ENCODE results near the gene OTOG. TPM values are rescaled to one million over a fixed set of nuclear protein-coding genes. Genes with fewer than 3 reads are reported as not detected.
"Not testable (repeated sequence)": the region's sequence is repeated elsewhere in the genome, so short reads cannot be mapped to it uniquely, and the experiment has no call there.

Gene OTOG
- total RNA-seq, 1 donor from 2014 or later = not detected

DNA sequence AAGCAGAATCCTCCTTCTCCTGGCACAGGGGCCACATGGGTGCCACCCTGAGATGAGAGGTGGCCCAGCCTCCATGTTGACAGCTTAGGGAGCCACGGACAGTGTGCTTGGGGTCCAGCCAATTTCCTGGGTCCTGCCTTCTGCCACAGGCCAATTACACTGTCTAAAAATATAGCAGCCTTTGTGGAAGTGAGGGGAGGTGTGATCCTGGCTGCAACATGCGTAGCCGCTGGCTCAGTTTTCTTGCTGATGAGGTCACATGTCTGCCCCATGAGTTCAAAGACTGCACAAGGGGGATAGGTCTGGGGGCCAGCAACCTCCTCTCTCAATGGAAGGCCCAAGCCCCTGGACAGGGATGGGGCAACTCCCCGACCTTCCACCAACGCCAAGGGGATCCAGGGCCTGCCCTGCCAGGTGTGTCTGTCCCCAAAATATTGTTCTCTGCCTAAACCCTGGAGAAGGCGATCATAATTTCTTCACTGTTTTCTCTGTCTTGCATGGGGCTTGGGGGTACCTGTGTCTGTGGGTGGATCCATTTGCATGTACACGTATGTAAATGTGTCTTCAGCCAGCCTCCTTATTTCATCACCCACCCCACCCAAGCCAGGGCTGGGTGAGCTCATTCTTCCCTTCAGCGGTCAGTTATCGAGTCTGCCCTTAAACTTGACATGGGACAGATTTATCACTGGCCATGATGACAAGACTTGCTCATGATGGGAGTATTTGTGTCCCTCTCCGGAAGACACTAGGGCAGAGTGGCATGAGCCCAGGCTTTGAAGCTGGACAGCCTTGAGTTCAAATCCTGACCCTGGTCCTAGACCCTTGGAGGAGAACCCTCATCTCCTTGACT, 59.4 kb downstream of the OTOG start:
- no peak for ATAC-seq

- no peak for ATAC-seq
Measured at GRCh38 chr11:17607083-17607429, 60.0 kb downstream of the OTOG start.

DNA sequence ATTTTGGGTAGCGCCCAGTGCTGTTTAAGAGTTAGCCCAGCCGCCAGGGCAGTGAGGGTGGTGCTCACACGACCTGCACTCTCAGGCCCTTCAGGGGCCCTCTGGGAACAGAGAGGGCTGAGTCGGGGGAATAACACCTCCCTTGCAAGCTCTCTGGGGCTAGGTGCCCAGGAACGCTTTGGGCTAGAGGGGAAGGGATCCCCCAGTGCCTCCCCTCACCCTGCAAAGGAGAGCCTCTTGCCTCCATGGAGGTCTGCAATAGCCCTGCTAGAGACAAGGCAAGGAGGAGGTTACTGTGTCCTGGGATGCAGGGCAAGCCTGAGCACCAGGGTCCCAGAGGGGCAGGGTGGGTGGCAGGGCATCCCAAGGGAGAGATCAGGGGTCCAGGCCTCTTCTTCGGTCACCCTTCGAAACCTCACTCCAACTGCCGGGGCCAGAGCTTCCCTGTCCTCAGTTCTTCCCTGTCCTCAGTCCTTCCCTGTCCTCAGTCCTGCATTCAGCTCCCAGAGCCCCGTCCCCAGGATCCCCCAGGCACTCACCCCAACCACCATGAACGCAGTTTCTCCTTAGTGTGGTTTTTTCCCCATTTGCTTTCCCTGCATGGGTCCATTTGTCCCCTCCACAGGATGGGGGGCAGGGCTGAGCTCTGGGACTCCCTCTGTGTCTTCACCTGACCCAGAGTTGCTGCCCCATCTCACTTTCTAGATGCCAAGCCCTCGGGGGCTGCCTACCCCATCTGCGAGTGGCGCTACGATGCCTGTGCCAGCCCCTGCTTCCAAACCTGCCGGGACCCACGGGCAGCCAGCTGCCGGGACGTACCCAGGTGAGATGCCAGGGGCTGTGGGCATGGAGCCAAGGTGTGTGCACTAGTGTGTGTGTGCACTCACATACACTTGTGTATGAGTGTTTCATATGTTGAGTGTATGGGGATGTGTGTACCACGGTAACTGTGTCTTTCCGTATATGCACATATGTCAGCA, 60.8 kb downstream of the OTOG start:
- ATAC-seq = no peak

DNA sequence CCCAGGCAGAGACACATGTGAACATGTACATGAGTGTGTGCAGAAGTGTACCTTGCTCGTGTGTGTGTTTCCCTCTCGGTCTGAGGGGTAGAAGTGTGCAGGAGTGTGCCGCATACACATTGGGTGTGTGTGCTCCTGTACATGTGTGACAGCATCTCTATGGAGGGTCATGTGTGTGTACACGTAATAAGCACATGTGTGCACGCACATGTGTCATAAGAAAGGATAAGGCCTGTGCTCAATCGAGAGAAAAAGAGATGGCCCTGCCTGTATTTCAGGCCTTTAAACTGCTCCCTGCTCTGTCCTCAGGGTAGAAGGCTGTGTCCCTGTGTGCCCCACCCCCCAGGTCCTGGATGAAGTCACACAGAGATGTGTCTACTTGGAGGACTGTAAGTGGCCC, 61.8 kb downstream of the OTOG start:
- no peak for ATAC-seq

DNA sequence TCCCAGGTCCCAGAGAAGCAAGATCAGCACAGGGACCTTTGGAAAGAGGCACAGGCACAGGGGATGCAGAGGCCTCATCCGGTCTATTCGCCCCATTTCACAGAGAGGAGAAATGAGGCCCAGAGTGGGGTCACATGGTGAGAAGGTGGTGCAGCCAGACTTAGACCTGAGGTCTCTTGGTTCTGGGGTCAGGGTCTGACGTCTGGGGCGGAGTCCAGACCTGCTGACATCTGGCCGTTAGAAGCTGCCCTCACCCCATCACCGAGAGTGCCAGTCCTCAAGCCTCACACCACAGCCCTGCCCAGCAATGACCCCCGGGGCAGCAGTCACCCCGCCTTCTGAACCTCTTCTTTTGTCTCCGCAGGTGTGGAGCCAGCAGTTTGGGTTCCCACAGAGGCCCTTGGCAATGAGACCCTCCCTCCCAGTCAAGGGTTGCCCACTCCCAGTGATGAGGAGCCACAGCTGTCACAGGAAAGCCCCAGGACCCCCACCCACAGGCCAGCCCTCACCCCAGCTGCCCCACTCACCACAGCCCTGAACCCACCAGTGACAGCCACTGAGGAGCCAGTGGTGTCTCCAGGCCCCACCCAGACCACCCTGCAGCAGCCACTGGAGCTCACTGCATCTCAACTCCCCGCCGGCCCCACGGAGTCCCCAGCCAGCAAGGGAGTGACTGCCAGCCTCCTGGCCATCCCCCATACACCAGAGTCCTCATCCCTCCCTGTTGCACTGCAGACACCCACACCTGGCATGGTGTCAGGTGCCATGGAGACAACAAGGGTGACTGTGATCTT, 62.4 kb downstream of the OTOG start:
- ATAC-seq = no peak

DNA sequence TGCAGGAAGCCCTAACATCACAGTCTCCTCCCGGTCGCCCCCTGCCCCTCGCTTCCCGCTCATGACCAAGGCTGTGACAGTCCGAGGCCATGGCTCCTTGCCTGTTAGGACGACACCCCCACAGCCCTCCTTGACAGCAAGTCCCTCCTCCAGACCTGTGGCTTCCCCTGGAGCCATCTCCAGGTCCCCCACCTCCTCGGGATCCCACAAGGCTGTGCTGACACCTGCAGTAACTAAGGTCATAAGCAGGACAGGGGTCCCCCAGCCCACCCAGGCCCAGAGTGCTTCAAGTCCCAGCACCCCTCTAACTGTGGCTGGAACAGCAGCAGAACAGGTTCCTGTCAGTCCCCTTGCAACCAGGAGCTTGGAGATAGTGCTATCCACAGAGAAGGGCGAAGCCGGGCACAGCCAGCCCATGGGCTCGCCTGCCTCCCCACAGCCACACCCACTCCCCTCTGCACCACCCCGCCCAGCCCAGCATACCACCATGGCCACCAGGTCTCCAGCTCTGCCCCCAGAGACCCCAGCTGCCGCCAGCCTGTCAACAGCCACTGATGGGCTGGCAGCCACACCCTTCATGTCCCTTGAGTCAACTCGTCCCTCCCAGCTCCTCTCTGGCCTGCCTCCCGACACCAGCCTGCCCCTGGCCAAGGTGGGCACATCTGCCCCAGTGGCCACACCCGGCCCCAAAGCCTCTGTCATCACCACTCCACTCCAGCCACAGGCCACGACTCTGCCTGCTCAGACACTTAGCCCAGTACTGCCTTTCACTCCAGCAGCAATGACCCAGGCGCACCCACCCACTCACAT, 63.2 kb downstream of the OTOG start:
- no peak for ATAC-seq

DNA sequence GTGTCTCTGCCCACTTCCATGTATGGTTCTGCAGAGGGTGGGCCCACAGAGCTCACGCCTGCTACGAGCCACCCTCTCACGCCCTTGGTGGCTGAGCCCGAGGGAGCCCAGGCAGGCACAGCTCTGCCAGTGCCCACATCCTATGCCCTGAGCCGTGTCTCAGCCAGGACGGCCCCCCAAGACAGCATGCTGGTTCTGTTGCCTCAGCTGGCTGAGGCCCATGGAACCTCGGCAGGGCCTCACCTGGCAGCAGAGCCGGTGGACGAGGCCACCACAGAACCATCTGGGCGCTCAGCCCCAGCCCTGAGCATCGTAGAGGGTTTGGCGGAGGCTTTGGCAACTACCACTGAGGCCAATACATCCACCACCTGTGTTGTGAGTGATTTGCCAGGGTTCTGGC, 64.0 kb downstream of the OTOG start:
- peak; percentile 19 for ATAC-seq

DNA sequence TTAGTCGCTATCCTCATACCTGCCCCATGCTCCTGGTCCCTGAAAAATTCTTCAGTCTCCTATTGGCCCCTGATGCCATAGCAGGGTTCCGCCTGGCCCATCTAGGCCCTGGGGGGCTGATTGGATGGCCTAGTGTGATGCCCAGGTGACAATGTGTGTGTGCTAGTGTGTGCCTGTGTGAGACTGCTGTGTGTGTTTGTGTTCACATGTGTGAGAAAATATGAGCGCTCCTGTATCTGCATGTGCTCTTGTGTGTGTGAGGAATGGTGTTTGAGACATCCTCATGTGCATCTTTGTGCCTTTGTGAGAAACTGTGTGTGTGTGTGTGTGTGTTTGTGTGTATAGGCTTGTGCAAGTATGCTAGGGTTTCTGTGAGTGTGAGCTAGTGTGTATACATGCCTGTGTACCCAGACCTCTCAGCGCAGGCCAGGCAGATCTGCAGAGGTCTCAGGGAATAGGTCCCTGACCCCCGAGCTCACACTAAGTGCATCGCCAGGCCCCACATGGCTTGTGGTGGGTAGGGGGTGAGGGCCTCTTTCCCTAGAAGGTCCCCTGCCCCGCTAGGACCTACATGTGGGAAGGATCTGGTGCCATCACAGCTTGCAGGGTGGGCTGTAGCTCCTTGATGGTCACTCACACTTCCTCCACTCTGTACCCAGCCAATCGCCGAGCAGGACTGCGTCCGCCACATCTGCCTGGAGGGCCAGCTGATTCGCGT, 64.6 kb downstream of the OTOG start:
- ATAC-seq = no peak

DNA sequence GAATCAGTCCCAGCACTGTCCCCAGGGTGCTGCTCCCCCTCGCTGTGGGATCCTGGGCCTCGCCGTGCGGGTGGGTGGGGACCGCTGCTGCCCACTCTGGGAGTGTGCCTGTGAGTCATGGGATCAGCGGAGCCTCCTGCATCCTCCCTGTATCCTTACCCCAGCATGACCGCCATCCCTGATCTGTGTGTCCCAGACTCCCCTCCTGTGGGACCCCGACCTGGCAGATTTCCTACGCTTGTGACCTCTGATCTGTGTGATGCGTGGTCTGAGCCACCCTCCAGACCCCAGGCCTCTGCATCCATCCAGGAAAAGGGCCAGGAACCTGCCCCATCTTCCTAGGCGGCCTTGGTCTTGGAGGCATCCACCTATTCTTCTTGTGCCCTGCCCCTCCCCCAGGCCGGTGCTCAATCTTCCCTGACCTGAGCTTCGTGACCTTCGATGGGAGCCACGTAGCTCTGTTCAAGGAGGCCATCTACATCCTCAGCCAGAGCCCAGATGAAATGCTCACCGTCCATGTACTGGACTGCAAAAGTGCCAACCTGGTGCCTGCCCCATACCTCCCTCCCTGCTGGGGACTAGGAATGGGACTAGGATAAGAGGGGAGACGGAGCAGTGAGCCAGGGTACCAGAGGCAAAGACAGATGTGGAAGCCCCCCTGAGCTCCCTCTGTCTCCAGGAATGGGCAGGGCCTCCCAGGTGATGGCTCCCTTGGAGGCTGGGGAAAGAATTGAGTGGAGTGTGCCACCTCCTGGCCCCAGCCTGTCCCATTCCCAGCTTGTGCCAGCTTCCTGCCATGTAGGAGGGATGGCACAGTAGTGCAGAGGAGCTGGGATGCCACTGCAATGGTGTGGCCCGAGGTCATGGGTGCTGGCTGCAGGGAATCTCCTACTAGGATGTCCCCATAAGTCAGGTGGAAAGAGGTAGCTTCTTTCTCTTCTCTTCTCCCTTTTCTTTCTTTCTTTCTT, 65.4 kb downstream of the OTOG start:
- no peak for ATAC-seq

GRCh38 chr11:17613428-17613962, 66.4 kb downstream of the OTOG start:
- ATAC-seq = no peak

DNA sequence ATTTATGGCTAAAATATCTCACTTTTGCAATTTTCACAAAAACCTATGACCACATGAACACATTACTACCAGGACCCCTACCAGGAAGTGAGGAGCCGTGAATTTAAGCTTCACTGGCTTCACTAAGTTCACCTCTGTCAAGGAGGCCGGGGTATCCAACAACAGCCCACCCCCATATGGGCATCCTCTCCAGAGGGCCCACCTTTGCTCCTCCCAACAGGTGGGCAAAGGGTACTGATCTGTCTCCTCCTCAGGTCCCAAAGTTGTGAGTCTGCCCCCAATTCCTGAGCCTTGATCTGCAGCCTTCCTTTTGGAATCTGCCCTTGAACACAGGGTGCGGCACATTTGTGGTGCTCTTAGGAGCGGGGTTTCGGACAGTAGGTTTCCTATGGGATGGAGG, 66.9 kb downstream of the OTOG start:
- no peak for ATAC-seq

DNA sequence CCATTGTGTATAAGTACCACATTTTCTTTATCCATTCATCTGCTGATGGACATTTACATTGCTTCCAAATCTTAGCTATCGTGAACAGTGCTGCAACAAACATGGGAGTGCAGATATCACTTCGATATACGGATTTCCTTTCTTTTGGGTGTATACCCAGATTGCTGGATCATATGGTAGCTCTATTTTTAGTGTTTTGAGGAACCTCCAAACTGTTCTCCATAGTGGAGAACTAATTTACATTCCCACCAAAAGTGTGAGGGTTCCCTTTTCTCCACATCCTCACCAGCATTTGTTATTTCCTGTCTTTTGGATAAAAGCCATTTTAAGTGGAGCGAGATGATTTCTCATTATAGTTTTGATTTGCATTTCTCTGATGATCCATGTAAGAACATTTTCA, 75.7 kb downstream of the OTOG start:
- not testable (repeated sequence) for ATAC-seq

DNA sequence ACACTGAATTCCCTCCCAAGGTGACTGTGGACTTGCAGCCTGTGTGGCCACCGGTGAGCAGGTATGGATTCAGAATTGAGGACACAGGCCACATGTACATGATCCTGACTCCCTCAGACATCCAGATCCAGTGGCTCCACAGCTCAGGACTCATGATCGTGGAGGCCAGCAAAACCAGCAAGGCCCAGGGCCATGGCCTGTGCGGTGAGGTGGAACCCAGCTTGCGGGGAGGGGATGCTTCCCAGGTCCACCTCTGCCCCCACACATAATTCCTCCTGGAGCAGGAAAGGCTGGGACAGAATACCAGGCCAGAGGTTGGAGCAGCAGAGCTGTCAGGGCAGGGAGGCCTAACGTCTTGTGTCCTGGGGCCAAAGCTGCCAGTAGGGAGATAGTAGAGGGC, 82.1 kb downstream of the OTOG start:
- ATAC-seq = no peak

GRCh38 chr11:17630936-17631335, 83.9 kb downstream of the OTOG start:
- no peak for ATAC-seq

DNA sequence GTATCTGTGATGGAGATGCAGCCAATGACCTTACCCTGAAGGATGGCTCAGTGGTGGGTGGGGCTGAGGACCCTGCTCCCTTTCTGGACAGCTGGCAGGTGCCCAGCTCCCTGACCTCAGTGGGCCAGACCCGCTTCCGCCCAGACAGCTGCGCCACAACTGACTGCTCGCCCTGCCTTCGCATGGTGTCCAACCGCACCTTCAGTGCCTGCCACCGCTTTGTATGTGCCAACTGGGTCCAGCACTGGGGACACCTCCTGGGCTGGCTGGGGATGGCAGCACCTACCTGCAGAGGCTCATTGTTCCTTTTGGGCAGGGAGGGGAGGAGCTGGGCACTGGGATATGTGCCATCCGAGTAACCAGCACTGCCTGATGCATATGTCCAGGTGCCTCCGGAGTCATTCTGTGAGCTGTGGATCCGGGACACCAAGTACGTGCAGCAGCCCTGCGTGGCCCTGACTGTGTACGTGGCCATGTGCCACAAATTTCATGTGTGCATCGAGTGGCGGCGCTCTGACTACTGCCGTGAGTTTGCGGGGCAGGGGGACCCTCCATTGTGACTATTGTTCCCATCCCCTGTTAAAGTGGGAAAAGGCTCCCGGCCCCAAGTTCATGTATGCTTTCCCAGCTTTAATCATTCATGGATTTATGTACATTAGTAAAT, 84.8 kb downstream of the OTOG start:
- no peak for ATAC-seq

DNA sequence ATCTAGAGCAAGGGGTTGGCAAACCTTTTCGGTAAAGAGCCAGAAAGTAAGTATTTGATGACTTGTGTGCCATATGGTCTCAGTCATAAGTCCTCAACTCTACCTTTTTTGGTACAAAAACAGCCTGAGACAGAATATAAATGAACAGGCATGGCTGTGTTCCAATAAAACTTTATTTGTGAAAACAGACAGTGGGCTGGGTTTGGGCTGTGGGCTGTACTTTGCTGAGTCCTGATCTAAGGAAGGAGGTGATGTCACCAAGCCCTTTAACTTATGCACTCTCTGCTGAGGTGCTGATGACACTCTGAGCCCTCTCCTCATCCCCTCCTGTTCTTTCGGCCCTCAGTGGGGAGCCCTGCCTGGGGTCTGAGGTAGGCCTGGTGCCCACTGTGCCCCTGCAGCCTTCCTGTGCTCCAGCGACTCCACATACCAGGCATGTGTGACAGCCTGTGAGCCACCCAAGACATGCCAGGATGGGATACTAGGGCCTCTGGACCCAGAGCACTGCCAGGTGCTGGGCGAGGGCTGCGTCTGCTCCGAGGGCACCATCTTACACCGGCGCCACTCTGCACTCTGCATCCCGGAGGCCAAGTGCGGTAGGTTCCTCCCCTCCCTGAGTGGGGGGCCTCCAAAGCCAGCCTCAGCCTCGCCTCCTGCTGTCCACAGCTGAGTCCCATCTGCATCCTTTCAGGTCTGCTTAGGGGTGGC, 86.4 kb downstream of the OTOG start:
- no peak for ATAC-seq

- peak; percentile 13 for ATAC-seq
Measured at GRCh38 chr11:17633987-17634775, 87.1 kb downstream of the OTOG start.
